Activated CD4-positive, alpha-beta T cell treated with anti-CD3 and anti-CD28 coated beads for 36 hours (primary cell): ENCODE results near the gene TIMP3. TPM values are rescaled to one million over a fixed set of nuclear protein-coding genes. Genes with fewer than 3 reads are reported as not detected.
A peak's percentile ranks its signal among the peaks of the same experiment; 100 is the strongest.

ENCODE experiments used
- ATAC-seq: fragments of 200-7000 bp; cut with Tn5 transposase; one replicate; pipeline ENCODE4 v1.10.0; 2021; ENCODE audit warnings: mild to moderate bottlenecking, moderate library complexity
- CTCF ChIA-PET: fragments of 350-600 bp; sonication (Branson Sonifier 250); formaldehyde crosslinking; loops from one replicate; lab custom pipeline; 2021; ENCODE audit warnings: antibody characterized with exemption; lab: Charles Lee
- POLR2A ChIA-PET: fragments of 350-600 bp; sonication (Branson Sonifier 250); formaldehyde crosslinking; loops from one replicate; lab custom pipeline; 2021; ENCODE audit warnings: antibody characterized with exemption, inconsistent platforms; lab: Charles Lee
- DNase-seq: peaks from one replicate; pipeline ENCODE4 v3.0.0-alpha.2; 2020
- H3K27ac Mint-ChIP-seq: one replicate; pipeline ENCODE4 v1.8.0; 2021; ENCODE audit warnings: mixed read lengths
- H3K27me3 Mint-ChIP-seq: one replicate; pipeline ENCODE4 v1.8.0; 2021; ENCODE audit warnings: mixed read lengths
- H3K36me3 Mint-ChIP-seq: one replicate; pipeline ENCODE4 v1.8.0; 2021; ENCODE audit warnings: low read depth, mixed read lengths
- H3K4me1 Mint-ChIP-seq: one replicate; pipeline ENCODE4 v1.8.0; 2021; ENCODE audit warnings: mixed read lengths
- H3K4me3 Mint-ChIP-seq: one replicate; pipeline ENCODE4 v1.8.0; 2021; ENCODE audit warnings: mild to moderate bottlenecking, moderate library complexity, mixed read lengths
- H3K9me3 Mint-ChIP-seq: one replicate; pipeline ENCODE4 v1.8.0; 2021; ENCODE audit warnings: low read depth, mixed read lengths
- intact Hi-C, 2 experiments: fragments of 100-400 bp; cut with DNase I in 1 of 2; cut with micrococcal nuclease in 1 of 2; formaldehyde crosslinking; loops; one replicate each; pipeline versions ENCODE4 v1.14.2 to v1.15.1; 2022 to 2024; cut with DNase I, micrococcal nuclease
- total RNA-seq, 2 experiments: library from RNA; stranded (reverse); gene quantifications; one replicate each; pipeline ENCODE4 v1.2.3, GENCODE V29; 2021

Gene TIMP3
- total RNA-seq, 2 experiments from 2014 or later, result not detected

GRCh38 chr22:32903507-32903906, 102.0 kb downstream of the TIMP3 start:
- CTCF ChIA-PET, result interaction anchor here (0.6 kb wide), 1 partner anchor 1387 kb away, joined by 5 read pairs; no protein-coding TSS in a partner anchor
- no peak for DNase-seq

DNA sequence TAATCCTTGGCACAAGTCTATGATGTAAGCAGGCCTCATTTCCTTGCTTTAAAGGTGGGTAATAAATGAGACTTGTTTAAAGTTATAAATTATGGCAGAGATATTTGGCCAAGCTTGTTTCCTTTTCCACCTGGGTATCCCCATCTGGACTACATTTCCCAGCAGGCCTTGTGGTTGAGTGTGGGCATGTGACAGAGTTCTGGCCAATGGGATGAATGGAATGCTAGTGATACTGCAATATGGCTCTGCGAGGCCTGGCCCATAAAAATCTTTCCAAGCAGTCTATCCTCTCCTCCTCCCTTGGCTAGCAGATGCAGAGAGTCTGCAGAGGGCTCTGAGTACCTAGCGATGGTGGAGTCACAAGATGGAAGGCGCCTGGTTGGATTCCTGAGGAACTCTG, 102.5 kb downstream of the TIMP3 start:
- no peaks in the 10 kb centered on the region for H3K27me3 Mint-ChIP-seq
- ChIA-PET POLR2A (interaction anchor here (0.6 kb wide), 1 partner anchor 14 kb away, joined by 3 read pairs; no protein-coding TSS in a partner anchor), CTCF (interaction anchor here (0.6 kb wide), 1 partner anchor 1387 kb away, joined by 5 read pairs; no protein-coding TSS in a partner anchor)
- no peaks in the 10 kb centered on the region for H3K36me3 Mint-ChIP-seq
- H3K4me1 Mint-ChIP-seq, result no peaks in the 10 kb centered on the region
- DNase-seq, result peak; percentile 43
- H3K4me3 Mint-ChIP-seq, result no peak overlapping the region
- intact Hi-C loops, result no loop called here
- peak; percentile 69 for ATAC-seq
- H3K27ac Mint-ChIP-seq, result no peak overlapping the region
- H3K9me3 Mint-ChIP-seq, result no peaks in the 10 kb centered on the region

More at GRCh38 chr22:32903507-32903906, 102.0 kb downstream of the TIMP3 start:
- POLR2A ChIA-PET, result interaction anchor here (0.6 kb wide), 1 partner anchor 14 kb away, joined by 3 read pairs; no protein-coding TSS in a partner anchor
- Mint-ChIP-seq H3K4me3 (no peak overlapping the region), H3K9me3 (no peaks in the 10 kb centered on the region), H3K27ac (no peak overlapping the region), H3K36me3 (no peaks in the 10 kb centered on the region), H3K27me3 (no peaks in the 10 kb centered on the region), H3K4me1 (no peaks in the 10 kb centered on the region)
- ATAC-seq, result no peak
- intact Hi-C loops, result no loop called here

DNA sequence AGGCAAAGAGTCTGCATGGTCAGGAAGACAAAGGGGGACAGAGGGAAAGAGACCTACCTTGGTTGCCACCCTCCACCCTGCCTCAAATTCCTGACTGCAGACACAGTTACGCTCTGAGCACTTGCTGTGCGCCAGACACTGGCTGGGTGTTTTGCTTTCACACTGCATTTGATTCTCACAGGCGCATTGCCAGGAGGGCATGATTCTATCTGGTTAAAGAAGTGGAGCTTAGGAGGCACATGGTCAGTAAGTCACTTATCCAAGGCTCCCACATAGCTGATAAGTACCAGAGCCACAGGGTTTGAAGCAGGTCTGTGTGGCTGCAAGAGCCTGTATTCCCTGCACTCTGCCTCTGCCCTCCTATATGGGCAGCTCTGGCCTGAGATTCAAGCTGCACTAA, 103.9 kb downstream of the TIMP3 start:
- POLR2A ChIA-PET, result no interaction called here
- Mint-ChIP-seq H3K36me3 (no peaks in the 10 kb centered on the region), H3K4me3 (no peak overlapping the region), H3K27me3 (no peaks in the 10 kb centered on the region), H3K9me3 (no peaks in the 10 kb centered on the region), H3K27ac (no peak overlapping the region), H3K4me1 (no peaks in the 10 kb centered on the region)
- CTCF ChIA-PET, result interaction anchor here (0.8 kb wide), 1 partner anchor 10 kb away, joined by 3 read pairs; no protein-coding TSS in a partner anchor
- intact Hi-C loops, result no loop called here
- no peak for DNase-seq
- no peak for ATAC-seq

- DNase-seq, result no peak
Measured at GRCh38 chr22:32909581-32910428, 108.3 kb downstream of the TIMP3 start.

DNA sequence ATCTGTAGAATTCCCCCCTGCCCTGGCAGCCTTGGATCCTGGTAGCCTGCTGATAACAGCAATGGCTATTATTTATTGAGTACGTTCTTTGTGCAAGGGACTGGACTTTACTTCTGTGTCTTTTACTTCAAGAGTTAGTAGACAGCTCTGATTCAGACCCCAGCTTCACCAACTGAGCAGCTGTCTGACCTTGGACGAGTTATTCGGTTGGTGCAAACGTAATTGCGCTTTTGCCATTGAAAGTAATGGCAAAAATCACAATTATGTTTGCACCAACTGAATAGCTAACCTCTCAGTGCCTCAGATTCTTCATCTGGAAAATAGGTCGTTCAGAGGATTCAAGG, 108.9 kb downstream of the TIMP3 start:
- POLR2A ChIA-PET, result no interaction called here

More at GRCh38 chr22:32909581-32910428, 108.3 kb downstream of the TIMP3 start:
- Mint-ChIP-seq H3K27me3 (no peaks in the 10 kb centered on the region), H3K36me3 (no peaks in the 10 kb centered on the region), H3K4me3 (no peak overlapping the region), H3K4me1 (no peaks in the 10 kb centered on the region), H3K27ac (no peak overlapping the region), H3K9me3 (no peaks in the 10 kb centered on the region)
- ChIA-PET CTCF (no interaction called here), POLR2A (no interaction called here)
- ATAC-seq, result no peak
- intact Hi-C loops, result no loop called here

GRCh38 chr22:32911503-32911902, 110.0 kb downstream of the TIMP3 start:
- H3K4me1 Mint-ChIP-seq, result no peaks in the 10 kb centered on the region
- H3K4me3 Mint-ChIP-seq, result no peak overlapping the region
- no peak for ATAC-seq
- H3K36me3 Mint-ChIP-seq, result peaks cover 3% of the 10 kb centered on the region
- intact Hi-C loops, result no loop called here
- no peak for DNase-seq
- ChIA-PET POLR2A (no interaction called here), CTCF (no interaction called here)
- H3K27ac Mint-ChIP-seq, result no peak overlapping the region
- peaks cover 10% of the 10 kb centered on the region for H3K9me3 Mint-ChIP-seq
- no peaks in the 10 kb centered on the region for H3K27me3 Mint-ChIP-seq

More for the DNA sequence above, 108.9 kb downstream of the TIMP3 start:
- Mint-ChIP-seq H3K36me3 (no peaks in the 10 kb centered on the region), H3K4me3 (no peak overlapping the region), H3K27me3 (no peaks in the 10 kb centered on the region), H3K4me1 (no peaks in the 10 kb centered on the region), H3K9me3 (peaks cover 2% of the 10 kb centered on the region), H3K27ac (no peak overlapping the region)
- CTCF ChIA-PET, result no interaction called here
- no peak for DNase-seq
- ATAC-seq, result no peak
- intact Hi-C loops, result no loop called here
